HEK293 (cell line): ENCODE data around the gene SNX19.

Source experiments
- CTCF ChIA-PET: fragments of 350-600 bp; formaldehyde crosslinking; extraction: SDS; loops from one replicate; lab custom pipeline; 2021; ENCODE audit warnings: antibody characterized with exemption; lab: Yijun Ruan, JAX
- POLR2A ChIA-PET: fragments of 300-600 bp; formaldehyde crosslinking; extraction: SDS; loops from one replicate; lab custom pipeline; 2020; ENCODE audit warnings: antibody characterized with exemption, inconsistent platforms; lab: Yijun Ruan, JAX
- H3K27ac ChIP-seq: fragments of 200-500 bp; sonication (Bioruptor generic); 2 replicates; pipeline ENCODE4 v1.5.1; 2014; ENCODE audit warnings: low read depth, low read length, control low read depth, inconsistent platforms; ENCODE audit errors: extremely low read depth
- H3K36me3 ChIP-seq, 2 experiments: fragments of 200-500 bp in 1 of 2; sonication (Bioruptor generic) in 1 of 2; 1 replicate in 1 of 2; 2 replicates in 1 of 2; pipeline ENCODE4 v1.5.1; 2014 to 2017; ENCODE audit warnings: inconsistent platforms in 2 of 2, low read length in 2 of 2; ENCODE audit not compliant: control insufficient read depth in 2 of 2, insufficient read depth in 1 of 2
- H3K4me1 ChIP-seq: fragments of 200-500 bp; sonication (Bioruptor generic); 2 replicates; pipeline ENCODE4 v1.5.1; 2014; ENCODE audit warnings: mild to moderate bottlenecking, low read length, inconsistent platforms; ENCODE audit not compliant: control insufficient read depth, insufficient read depth
- H3K4me3 ChIP-seq: 2 replicates; pipeline ENCODE4 v1.5.1; 2011; ENCODE audit warnings: low read depth, mild to moderate bottlenecking, control low read depth, low read length, moderate library complexity
- H3K9me3 ChIP-seq: fragments of 200-500 bp; sonication (Bioruptor generic); 2 replicates; pipeline ENCODE4 v1.5.1; 2014; ENCODE audit warnings: low read depth, low read length, inconsistent platforms; ENCODE audit not compliant: control insufficient read depth, insufficient read depth
- IKZF3 ChIP-seq: fragments of 450-650 bp; IDR thresholded peaks from 2 replicates; pipeline ENCODE4 v1.5.0; 2018; ENCODE audit warnings: missing biosample characterization, mild to moderate bottlenecking, missing genetic modification characterization, moderate library complexity
- KLF10 ChIP-seq: fragments of 450-650 bp; IDR thresholded peaks from 2 replicates; pipeline ENCODE4 v1.5.1; 2018; ENCODE audit warnings: missing biosample characterization, mild to moderate bottlenecking, missing genetic modification characterization
- KLF8 ChIP-seq: fragments of 450-650 bp; formaldehyde crosslinking; IDR thresholded peaks from 2 replicates; pipeline ENCODE4 v1.5.1; 2016; ENCODE audit warnings: missing biosample characterization, missing genetic modification characterization
- REPIN1 ChIP-seq: fragments of 450-650 bp; formaldehyde crosslinking; IDR thresholded peaks from 2 replicates; pipeline ENCODE4 v1.5.1; 2017; ENCODE audit warnings: missing biosample characterization, missing genetic modification characterization, low read depth
- ZBTB8A ChIP-seq: fragments of 450-650 bp; formaldehyde crosslinking; IDR thresholded peaks from 2 replicates; pipeline ENCODE4 v1.5.1; 2016; ENCODE audit warnings: missing biosample characterization, missing genetic modification characterization
- ZFP3 ChIP-seq: fragments of 450-650 bp; formaldehyde crosslinking; IDR thresholded peaks from 2 replicates; pipeline ENCODE4 v1.5.1; 2016; ENCODE audit warnings: low read depth, missing biosample characterization, missing genetic modification characterization
- ZFP69B ChIP-seq: fragments of 450-650 bp; formaldehyde crosslinking; IDR thresholded peaks from 2 replicates; pipeline ENCODE4 v1.5.1; 2016; ENCODE audit warnings: missing biosample characterization, missing genetic modification characterization
- ZNF2 ChIP-seq: fragments of 450-650 bp; formaldehyde crosslinking; IDR thresholded peaks from 2 replicates; pipeline ENCODE4 v1.5.1; 2016; ENCODE audit warnings: missing biosample characterization, missing genetic modification characterization
- ZNF23 ChIP-seq: fragments of 450-650 bp; formaldehyde crosslinking; IDR thresholded peaks from 2 replicates; pipeline ENCODE4 v1.5.1; 2016; ENCODE audit warnings: missing biosample characterization, missing genetic modification characterization, borderline replicate concordance
- ZNF341 ChIP-seq: fragments of 450-650 bp; formaldehyde crosslinking; IDR thresholded peaks from 2 replicates; pipeline ENCODE4; 2016; ENCODE audit warnings: low read depth, missing biosample characterization, missing genetic modification characterization
- ZNF366 ChIP-seq: fragments of 450-650 bp; formaldehyde crosslinking; conservative IDR thresholded peaks from 2 replicates; pipeline ENCODE4 v1.5.1; 2016; ENCODE audit warnings: missing biosample characterization, missing genetic modification characterization
- ZNF404 ChIP-seq: fragments of 450-650 bp; formaldehyde crosslinking; IDR thresholded peaks from 2 replicates; pipeline ENCODE4 v1.5.1; 2017; ENCODE audit warnings: missing biosample characterization, missing genetic modification characterization
- ZNF426 ChIP-seq: fragments of 450-650 bp; formaldehyde crosslinking; IDR thresholded peaks from 2 replicates; pipeline ENCODE4 v1.5.1; 2017; ENCODE audit warnings: missing biosample characterization, missing genetic modification characterization, mild to moderate bottlenecking, inconsistent platforms, moderate library complexity
- ZNF488 ChIP-seq: fragments of 450-650 bp; formaldehyde crosslinking; IDR thresholded peaks from 2 replicates; pipeline ENCODE4 v1.5.1; 2016; ENCODE audit warnings: missing biosample characterization, missing genetic modification characterization
- ZNF585B ChIP-seq: fragments of 450-650 bp; formaldehyde crosslinking; IDR thresholded peaks from 2 replicates; pipeline ENCODE4 v1.5.1; 2016; ENCODE audit warnings: missing biosample characterization, missing genetic modification characterization
- ZNF596 ChIP-seq: fragments of 450-650 bp; IDR thresholded peaks from 2 replicates; pipeline ENCODE4 v1.5.0; 2018; ENCODE audit warnings: missing biosample characterization, mild to moderate bottlenecking, missing genetic modification characterization, moderate library complexity
- ZNF658 ChIP-seq: fragments of 450-650 bp; formaldehyde crosslinking; IDR thresholded peaks from 2 replicates; pipeline ENCODE4; 2016; ENCODE audit warnings: missing biosample characterization, missing genetic modification characterization
- ZNF670 ChIP-seq: fragments of 450-650 bp; formaldehyde crosslinking; IDR thresholded peaks from 2 replicates; pipeline ENCODE4 v1.5.1; 2016; ENCODE audit warnings: missing biosample characterization, missing genetic modification characterization, low read depth
- ZNF843 ChIP-seq: fragments of 450-650 bp; formaldehyde crosslinking; IDR thresholded peaks from 2 replicates; pipeline ENCODE4 v1.5.1; 2016; ENCODE audit warnings: missing biosample characterization, missing genetic modification characterization
- TF ChIP-seq, protein P1 (sequence below): fragments of 450-650 bp; formaldehyde crosslinking; IDR thresholded peaks from 2 replicates; pipeline ENCODE4 v1.5.1; 2016; ENCODE audit warnings: missing biosample characterization, missing genetic modification characterization
- TF ChIP-seq, protein P2 (sequence below): fragments of 450-650 bp; formaldehyde crosslinking; IDR thresholded peaks from 2 replicates; pipeline ENCODE4 v1.5.0; 2017; ENCODE audit warnings: missing biosample characterization, missing genetic modification characterization, borderline replicate concordance
- TF ChIP-seq, protein P3 (sequence below): fragments of 450-650 bp; formaldehyde crosslinking; IDR thresholded peaks from 2 replicates; pipeline ENCODE4 v1.5.1; 2016; ENCODE audit warnings: missing biosample characterization, missing genetic modification characterization
- TF ChIP-seq, protein P4 (sequence below): fragments of 450-650 bp; formaldehyde crosslinking; IDR thresholded peaks from 2 replicates; pipeline ENCODE4 v1.5.1; 2016; ENCODE audit warnings: missing biosample characterization, missing genetic modification characterization

The SNX19 gene

GRCh38 chr11:130842001-130842400, 74.3 kb downstream of the SNX19 start:
- H3K9me3 ChIP-seq: no peaks in the 10 kb centered on the region
- no peak overlapping the region for H3K4me3 ChIP-seq
- CTCF ChIA-PET: interaction anchor here (1.7 to 2.1 kb wide), 2 partner anchors 18 to 407 kb away, joined by 5 to 10 read pairs; no protein-coding TSS in a partner anchor
- no peak overlapping the region for H3K27ac ChIP-seq
- H3K36me3 ChIP-seq: no peaks in the 10 kb centered on the region
- TF ChIP-seq, protein P1, sequence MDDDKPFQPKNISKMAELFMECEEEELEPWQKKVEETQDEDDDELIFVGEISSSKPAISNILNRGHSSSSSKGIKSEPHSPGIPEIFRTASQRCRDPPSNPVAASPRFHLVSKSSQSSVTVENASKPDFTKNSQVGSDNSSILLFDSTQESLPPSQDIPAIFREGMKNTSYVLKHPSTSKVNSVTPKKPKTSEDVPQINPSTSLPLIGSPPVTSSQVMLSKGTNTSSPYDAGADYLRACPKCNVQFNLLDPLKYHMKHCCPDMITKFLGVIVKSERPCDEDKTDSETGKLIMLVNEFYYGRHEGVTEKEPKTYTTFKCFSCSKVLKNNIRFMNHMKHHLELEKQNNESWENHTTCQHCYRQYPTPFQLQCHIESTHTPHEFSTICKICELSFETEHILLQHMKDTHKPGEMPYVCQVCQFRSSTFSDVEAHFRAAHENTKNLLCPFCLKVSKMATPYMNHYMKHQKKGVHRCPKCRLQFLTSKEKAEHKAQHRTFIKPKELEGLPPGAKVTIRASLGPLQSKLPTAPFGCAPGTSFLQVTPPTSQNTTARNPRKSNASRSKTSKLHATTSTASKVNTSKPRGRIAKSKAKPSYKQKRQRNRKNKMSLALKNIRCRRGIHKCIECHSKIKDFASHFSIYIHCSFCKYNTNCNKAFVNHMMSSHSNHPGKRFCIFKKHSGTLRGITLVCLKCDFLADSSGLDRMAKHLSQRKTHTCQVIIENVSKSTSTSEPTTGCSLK: no peak
- TF ChIP-seq, protein P2, sequence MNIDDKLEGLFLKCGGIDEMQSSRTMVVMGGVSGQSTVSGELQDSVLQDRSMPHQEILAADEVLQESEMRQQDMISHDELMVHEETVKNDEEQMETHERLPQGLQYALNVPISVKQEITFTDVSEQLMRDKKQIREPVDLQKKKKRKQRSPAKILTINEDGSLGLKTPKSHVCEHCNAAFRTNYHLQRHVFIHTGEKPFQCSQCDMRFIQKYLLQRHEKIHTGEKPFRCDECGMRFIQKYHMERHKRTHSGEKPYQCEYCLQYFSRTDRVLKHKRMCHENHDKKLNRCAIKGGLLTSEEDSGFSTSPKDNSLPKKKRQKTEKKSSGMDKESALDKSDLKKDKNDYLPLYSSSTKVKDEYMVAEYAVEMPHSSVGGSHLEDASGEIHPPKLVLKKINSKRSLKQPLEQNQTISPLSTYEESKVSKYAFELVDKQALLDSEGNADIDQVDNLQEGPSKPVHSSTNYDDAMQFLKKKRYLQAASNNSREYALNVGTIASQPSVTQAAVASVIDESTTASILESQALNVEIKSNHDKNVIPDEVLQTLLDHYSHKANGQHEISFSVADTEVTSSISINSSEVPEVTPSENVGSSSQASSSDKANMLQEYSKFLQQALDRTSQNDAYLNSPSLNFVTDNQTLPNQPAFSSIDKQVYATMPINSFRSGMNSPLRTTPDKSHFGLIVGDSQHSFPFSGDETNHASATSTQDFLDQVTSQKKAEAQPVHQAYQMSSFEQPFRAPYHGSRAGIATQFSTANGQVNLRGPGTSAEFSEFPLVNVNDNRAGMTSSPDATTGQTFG: no peak
- TF ChIP-seq ZNF2 (tag by site-specific recombination): no peak
- TF ChIP-seq ZNF366 (tag by site-specific recombination): no peak
- TF ChIP-seq ZFP3: no peak
- TF ChIP-seq ZNF658 (tag by site-specific recombination): no peak
- no peak for TF ChIP-seq ZNF843 (tag by site-specific recombination)
- no peak for TF ChIP-seq ZNF585B
- TF ChIP-seq ZNF426 (tag by site-specific recombination): no peak
- no peak for TF ChIP-seq ZNF404
- no peak for TF ChIP-seq ZNF23 (tag by site-specific recombination)
- TF ChIP-seq, protein P3, sequence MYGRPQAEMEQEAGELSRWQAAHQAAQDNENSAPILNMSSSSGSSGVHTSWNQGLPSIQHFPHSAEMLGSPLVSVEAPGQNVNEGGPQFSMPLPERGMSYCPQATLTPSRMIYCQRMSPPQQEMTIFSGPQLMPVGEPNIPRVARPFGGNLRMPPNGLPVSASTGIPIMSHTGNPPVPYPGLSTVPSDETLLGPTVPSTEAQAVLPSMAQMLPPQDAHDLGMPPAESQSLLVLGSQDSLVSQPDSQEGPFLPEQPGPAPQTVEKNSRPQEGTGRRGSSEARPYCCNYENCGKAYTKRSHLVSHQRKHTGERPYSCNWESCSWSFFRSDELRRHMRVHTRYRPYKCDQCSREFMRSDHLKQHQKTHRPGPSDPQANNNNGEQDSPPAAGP: no peak
- TF ChIP-seq ZBTB8A: no peak
- TF ChIP-seq ZNF488 (tag by site-specific recombination): no peak
- no peak for TF ChIP-seq REPIN1 (tag by site-specific recombination)
- POLR2A ChIA-PET: no interaction called here
- H3K4me1 ChIP-seq: no peaks in the 10 kb centered on the region

DNA sequence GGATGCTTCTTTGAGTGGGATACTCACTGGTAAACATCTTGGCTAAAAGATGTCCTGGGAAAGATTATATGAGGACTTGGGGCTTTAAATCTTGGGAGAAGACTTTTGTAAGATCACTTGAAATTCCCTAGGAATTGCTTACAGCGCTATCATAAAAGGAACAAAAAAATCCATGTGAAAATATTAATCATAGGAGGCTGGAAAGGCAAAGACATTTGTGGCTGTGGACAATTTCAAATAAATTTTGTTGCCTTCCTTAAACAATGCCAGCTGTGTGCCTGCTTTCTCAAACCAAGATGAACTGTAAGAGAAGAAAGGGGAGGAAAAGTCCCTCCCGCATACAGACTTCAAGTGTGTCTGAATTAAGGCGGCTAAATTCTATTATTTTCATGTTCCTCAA, 75.6 kb downstream of the SNX19 start:
- TF ChIP-seq ZNF585B (no peak), KLF8 (tag by site-specific recombination) (no peak), ZNF596 (tag by site-specific recombination) (no peak), ZNF670 (tag by site-specific recombination) (no peak), KLF10 (tag by site-specific recombination) (no peak), ZFP69B (tag by site-specific recombination) (no peak), IKZF3 (tag by site-specific recombination) (no peak), ZNF341 (no peak)
- TF ChIP-seq, protein P4, sequence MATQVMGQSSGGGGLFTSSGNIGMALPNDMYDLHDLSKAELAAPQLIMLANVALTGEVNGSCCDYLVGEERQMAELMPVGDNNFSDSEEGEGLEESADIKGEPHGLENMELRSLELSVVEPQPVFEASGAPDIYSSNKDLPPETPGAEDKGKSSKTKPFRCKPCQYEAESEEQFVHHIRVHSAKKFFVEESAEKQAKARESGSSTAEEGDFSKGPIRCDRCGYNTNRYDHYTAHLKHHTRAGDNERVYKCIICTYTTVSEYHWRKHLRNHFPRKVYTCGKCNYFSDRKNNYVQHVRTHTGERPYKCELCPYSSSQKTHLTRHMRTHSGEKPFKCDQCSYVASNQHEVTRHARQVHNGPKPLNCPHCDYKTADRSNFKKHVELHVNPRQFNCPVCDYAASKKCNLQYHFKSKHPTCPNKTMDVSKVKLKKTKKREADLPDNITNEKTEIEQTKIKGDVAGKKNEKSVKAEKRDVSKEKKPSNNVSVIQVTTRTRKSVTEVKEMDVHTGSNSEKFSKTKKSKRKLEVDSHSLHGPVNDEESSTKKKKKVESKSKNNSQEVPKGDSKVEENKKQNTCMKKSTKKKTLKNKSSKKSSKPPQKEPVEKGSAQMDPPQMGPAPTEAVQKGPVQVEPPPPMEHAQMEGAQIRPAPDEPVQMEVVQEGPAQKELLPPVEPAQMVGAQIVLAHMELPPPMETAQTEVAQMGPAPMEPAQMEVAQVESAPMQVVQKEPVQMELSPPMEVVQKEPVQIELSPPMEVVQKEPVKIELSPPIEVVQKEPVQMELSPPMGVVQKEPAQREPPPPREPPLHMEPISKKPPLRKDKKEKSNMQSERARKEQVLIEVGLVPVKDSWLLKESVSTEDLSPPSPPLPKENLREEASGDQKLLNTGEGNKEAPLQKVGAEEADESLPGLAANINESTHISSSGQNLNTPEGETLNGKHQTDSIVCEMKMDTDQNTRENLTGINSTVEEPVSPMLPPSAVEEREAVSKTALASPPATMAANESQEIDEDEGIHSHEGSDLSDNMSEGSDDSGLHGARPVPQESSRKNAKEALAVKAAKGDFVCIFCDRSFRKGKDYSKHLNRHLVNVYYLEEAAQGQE (tag by site-specific recombination): no peak
- Histone ChIP-seq H3K4me3 (no peak overlapping the region), H3K27ac (no peak overlapping the region), H3K9me3 (no peaks in the 10 kb centered on the region), H3K36me3 (no peaks in the 10 kb centered on the region), H3K4me1 (no peaks in the 10 kb centered on the region)
- POLR2A ChIA-PET: no interaction called here
- CTCF ChIA-PET: interaction anchor here (1.1 to 2.1 kb wide), 5 partner anchors 10 to 409 kb away, joined by 3 to 10 read pairs (median 5); no protein-coding TSS in a partner anchor
